Tibial artery (tissue), 4 donors: ENCODE measurements around the gene CADM2.

Experiments
- DNase-seq, 2 donors: peaks; one replicate each; pipeline ENCODE4 v3.0.0-alpha.2; 2019
- H3K27ac ChIP-seq, 2 donors: fragments of 200-600 bp; sonication (generic) in 1 of 2; 1 replicate in 1 of 2; 2 replicates in 1 of 2; pipeline ENCODE4 v1.5.1; 2018 to 2019; ENCODE audit warnings: mild to moderate bottlenecking in 1 of 2
- H3K27me3 ChIP-seq, 2 donors: fragments of 200-600 bp; sonication (generic) in 1 of 2; one replicate each; pipeline versions ENCODE4 v1.5.1 to v1.6.0; 2016 to 2019
- H3K36me3 ChIP-seq, 3 donors: fragments of 200-600 bp; sonication (generic) in 2 of 3; one replicate each; pipeline ENCODE4 v1.5.1; 2016 to 2019; ENCODE audit warnings: mild to moderate bottlenecking in 2 of 3
- H3K4me1 ChIP-seq, 4 donors: fragments of 200-600 bp; sonication (generic) in 2 of 4; 1 replicate in 3 of 4; 2 replicates in 1 of 4; pipeline ENCODE4 v1.5.1; 2016 to 2019
- H3K4me3 ChIP-seq, 2 donors: fragments of 200-600 bp; sonication (generic) in 1 of 2; 1 replicate in 1 of 2; 2 replicates in 1 of 2; pipeline ENCODE4 v1.5.1; 2018 to 2019; ENCODE audit warnings: mild to moderate bottlenecking in 2 of 2
- H3K9me3 ChIP-seq, 3 donors: fragments of 200-600 bp; sonication (generic) in 1 of 3; one replicate each; pipeline ENCODE4 v1.5.1; 2016 to 2019
- intact Hi-C: fragments of 100-400 bp; cut with DNase I; formaldehyde crosslinking; loops from one replicate; pipeline ENCODE4 v1.15.0; 2023; ENCODE audit warnings: low total_unique reads
- TF ChIP-seq, protein P1 (sequence below), 2 experiments: fragments of 200-600 bp in 1 of 2; fragments of 450-650 bp in 1 of 2; IDR thresholded peaks; one replicate each; pipeline ENCODE4 v1.5.1; 2017 to 2019; ENCODE audit warnings: antibody characterized with exemption in 2 of 2, mild to moderate bottlenecking in 1 of 2, moderate library complexity in 1 of 2

Gene CADM2

GRCh38 chr3:85912980-85913379, 954.2 kb downstream of the CADM2 start:
- no peaks in the 10 kb centered on the region for H3K27me3 ChIP-seq
- DNase-seq = no peak
- TF ChIP-seq, protein P1, sequence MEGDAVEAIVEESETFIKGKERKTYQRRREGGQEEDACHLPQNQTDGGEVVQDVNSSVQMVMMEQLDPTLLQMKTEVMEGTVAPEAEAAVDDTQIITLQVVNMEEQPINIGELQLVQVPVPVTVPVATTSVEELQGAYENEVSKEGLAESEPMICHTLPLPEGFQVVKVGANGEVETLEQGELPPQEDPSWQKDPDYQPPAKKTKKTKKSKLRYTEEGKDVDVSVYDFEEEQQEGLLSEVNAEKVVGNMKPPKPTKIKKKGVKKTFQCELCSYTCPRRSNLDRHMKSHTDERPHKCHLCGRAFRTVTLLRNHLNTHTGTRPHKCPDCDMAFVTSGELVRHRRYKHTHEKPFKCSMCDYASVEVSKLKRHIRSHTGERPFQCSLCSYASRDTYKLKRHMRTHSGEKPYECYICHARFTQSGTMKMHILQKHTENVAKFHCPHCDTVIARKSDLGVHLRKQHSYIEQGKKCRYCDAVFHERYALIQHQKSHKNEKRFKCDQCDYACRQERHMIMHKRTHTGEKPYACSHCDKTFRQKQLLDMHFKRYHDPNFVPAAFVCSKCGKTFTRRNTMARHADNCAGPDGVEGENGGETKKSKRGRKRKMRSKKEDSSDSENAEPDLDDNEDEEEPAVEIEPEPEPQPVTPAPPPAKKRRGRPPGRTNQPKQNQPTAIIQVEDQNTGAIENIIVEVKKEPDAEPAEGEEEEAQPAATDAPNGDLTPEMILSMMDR (IDR thresholded peaks at IDR 0.05) = no peak
- no peak overlapping the region for H3K4me3 ChIP-seq
- no peaks in the 10 kb centered on the region for H3K36me3 ChIP-seq
- H3K4me1 ChIP-seq = no peaks in the 10 kb centered on the region
- intact Hi-C loops = no loop called here
- H3K9me3 ChIP-seq = no peaks in the 10 kb centered on the region
- H3K27ac ChIP-seq = no peak overlapping the region

GRCh38 chr3:85922374-85922773, 963.6 kb downstream of the CADM2 start:
- Histone ChIP-seq H3K4me3 (no peak overlapping the region), H3K4me1 (no peaks in the 10 kb centered on the region), H3K27ac (no peak overlapping the region), H3K36me3 (no peaks in the 10 kb centered on the region), H3K27me3 (no peaks in the 10 kb centered on the region), H3K9me3 (no peaks in the 10 kb centered on the region)
- TF ChIP-seq, protein P1 (IDR thresholded peaks at IDR 0.05) = no peak
- intact Hi-C loops = no loop called here
- DNase-seq = no peak

- intact Hi-C loops = no loop called here
- no peak for DNase-seq
- Histone ChIP-seq H3K27ac (no peak overlapping the region), H3K36me3 (no peaks in the 10 kb centered on the region), H3K9me3 (no peaks in the 10 kb centered on the region), H3K27me3 (no peaks in the 10 kb centered on the region), H3K4me3 (no peak overlapping the region), H3K4me1 (no peaks in the 10 kb centered on the region)
- TF ChIP-seq, protein P1 (IDR thresholded peaks at IDR 0.05) = no peak
Observed at GRCh38 chr3:85930718-85931117, 971.9 kb downstream of the CADM2 start.

GRCh38 chr3:85933326-85933725, 974.5 kb downstream of the CADM2 start:
- Histone ChIP-seq H3K27me3 (no peaks in the 10 kb centered on the region), H3K36me3 (no peaks in the 10 kb centered on the region), H3K9me3 (no peaks in the 10 kb centered on the region), H3K4me1 (no peaks in the 10 kb centered on the region), H3K27ac (no peak overlapping the region), H3K4me3 (no peak overlapping the region)
- TF ChIP-seq, protein P1 (IDR thresholded peaks at IDR 0.05) = no peak
- no peak for DNase-seq
- intact Hi-C loops = no loop called here

GRCh38 chr3:85935171-85935570, 976.4 kb downstream of the CADM2 start:
- no peak for DNase-seq
- no peak overlapping the region for H3K27ac ChIP-seq
- no peaks in the 10 kb centered on the region for H3K9me3 ChIP-seq
- no peak overlapping the region for H3K4me3 ChIP-seq
- intact Hi-C loops = no loop called here
- TF ChIP-seq, protein P1 (IDR thresholded peaks at IDR 0.05) = no peak
- H3K36me3 ChIP-seq = no peaks in the 10 kb centered on the region
- H3K27me3 ChIP-seq = no peaks in the 10 kb centered on the region
- no peaks in the 10 kb centered on the region for H3K4me1 ChIP-seq

DNA sequence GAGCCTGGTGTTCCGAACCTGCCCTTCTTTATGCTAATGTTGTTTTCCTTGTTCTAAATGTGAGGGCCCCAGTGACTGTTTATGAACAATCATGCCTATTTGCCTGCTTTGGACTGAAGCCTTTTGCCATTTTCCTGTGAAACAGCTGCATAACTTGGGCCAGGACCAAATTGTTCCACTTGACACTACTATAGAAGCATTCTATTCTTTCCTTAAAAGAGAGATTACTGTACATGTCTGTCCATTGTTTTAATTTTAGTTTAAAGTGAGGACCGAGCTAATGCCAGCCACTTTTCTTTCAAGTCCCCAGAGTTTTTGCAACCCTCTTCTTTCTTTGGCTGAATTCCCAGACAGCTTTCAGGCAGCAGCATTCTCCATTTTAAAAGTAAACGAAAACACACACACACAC, 980.3 kb downstream of the CADM2 start:
- Histone ChIP-seq H3K27ac (no peak overlapping the region), H3K4me3 (no peak overlapping the region), H3K27me3 (no peaks in the 10 kb centered on the region), H3K4me1 (no peaks in the 10 kb centered on the region), H3K36me3 (no peaks in the 10 kb centered on the region), H3K9me3 (no peaks in the 10 kb centered on the region)
- no peak for DNase-seq
- intact Hi-C loops = no loop called here
- TF ChIP-seq, protein P1 (IDR thresholded peaks at IDR 0.05) = no peak
